HUES48 (cell line): Measurements from ENCODE around the gene DNHD1.

Experiments used
- H3K27ac ChIP-seq: one replicate; pipeline ENCODE4 v1.7.0; 2013; ENCODE audit warnings: low read depth, low read length, inconsistent platforms
- H3K27me3 ChIP-seq: 2 replicates; pipeline ENCODE4 v1.6.1; 2013; ENCODE audit warnings: mild to moderate bottlenecking, low read length; ENCODE audit not compliant: control insufficient read depth, insufficient read depth
- H3K36me3 ChIP-seq: 2 replicates; pipeline ENCODE4 v1.6.1; 2013; ENCODE audit warnings: low read length; ENCODE audit not compliant: control insufficient read depth, insufficient read depth
- H3K4me1 ChIP-seq: 2 replicates; pipeline ENCODE4 v1.6.1; 2013; ENCODE audit warnings: mild to moderate bottlenecking, low read length; ENCODE audit not compliant: control insufficient read depth, insufficient read depth
- H3K4me3 ChIP-seq: 2 replicates; pipeline ENCODE4 v1.5.1; 2013; ENCODE audit warnings: mild to moderate bottlenecking, low read depth, low read length
- H3K9ac ChIP-seq: 2 replicates; pipeline ENCODE4 v1.6.1; 2013; ENCODE audit warnings: mild to moderate bottlenecking, low read depth, low read length, moderate library complexity
- H3K9me3 ChIP-seq: 2 replicates; pipeline ENCODE4 v1.6.1; 2013; ENCODE audit warnings: low read length; ENCODE audit not compliant: control insufficient read depth, insufficient read depth

The DNHD1 gene

DNA sequence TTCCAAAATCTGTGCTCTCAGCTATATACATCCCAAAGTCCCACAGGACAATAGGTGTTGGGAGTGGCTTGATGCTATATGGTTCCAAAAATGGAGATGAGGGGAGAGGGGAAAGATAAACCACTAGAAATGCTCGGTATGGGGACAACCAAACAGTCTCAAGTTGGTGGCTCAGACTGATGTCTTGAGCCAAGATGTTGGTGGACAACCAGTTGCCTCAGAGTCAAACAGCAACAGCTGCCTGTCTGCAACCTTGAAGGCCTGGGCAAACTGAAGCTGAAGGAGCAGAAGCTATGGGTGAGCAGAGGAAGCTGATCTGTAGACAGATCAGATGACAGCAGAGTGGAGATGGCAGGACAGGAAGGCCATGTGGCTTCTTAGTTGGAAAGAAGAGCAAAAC, 102.4 kb downstream of the DNHD1 start:
- H3K36me3 ChIP-seq, result peaks cover 52% of the 10 kb centered on the region
- no peak overlapping the region for H3K9ac ChIP-seq
- no peak overlapping the region for H3K27ac ChIP-seq
- H3K4me1 ChIP-seq, result peaks cover 9% of the 10 kb centered on the region; the same call in 1 of the 2 replicates
- no peak overlapping the region for H3K4me3 ChIP-seq
- no peaks in the 10 kb centered on the region for H3K9me3 ChIP-seq
- H3K27me3 ChIP-seq, result no peaks in the 10 kb centered on the region

DNA sequence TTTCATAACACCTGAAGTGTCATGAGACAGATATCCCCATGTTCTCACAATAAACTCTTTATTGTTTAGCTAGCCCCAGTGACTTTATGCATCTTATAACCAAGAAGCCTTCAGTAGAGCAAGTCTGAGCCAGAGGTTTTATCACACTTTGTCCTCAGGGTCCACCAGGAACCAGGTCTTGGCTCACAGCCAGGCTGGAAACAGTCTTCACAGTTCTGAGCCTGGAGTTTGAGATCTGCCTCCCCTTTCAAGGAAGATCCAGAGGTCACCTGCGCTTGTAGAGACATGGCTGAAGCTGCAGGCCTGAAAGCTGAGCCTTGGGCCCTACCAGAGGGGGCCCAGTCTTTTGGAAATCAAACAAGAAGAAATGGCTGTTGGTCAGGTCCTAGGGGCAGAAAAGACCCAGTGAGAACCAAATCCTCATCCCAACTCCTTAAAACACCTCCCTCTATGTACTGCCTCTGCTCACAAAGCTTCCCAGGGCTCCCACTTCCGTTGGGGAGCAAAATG, 102.9 kb downstream of the DNHD1 start:
- Histone ChIP-seq H3K4me1 (peaks cover 14% of the 10 kb centered on the region; the same call in 1 of the 2 replicates), H3K27ac (no peak overlapping the region), H3K9ac (no peak overlapping the region), H3K27me3 (no peaks in the 10 kb centered on the region), H3K36me3 (peaks cover 52% of the 10 kb centered on the region), H3K4me3 (no peak overlapping the region), H3K9me3 (no peaks in the 10 kb centered on the region)

GRCh38 chr11:6601041-6601461, 104.0 kb downstream of the DNHD1 start:
- Histone ChIP-seq H3K36me3 (peaks cover 52% of the 10 kb centered on the region), H3K4me1 (peaks cover 16% of the 10 kb centered on the region), H3K27me3 (no peaks in the 10 kb centered on the region), H3K9me3 (no peaks in the 10 kb centered on the region), H3K4me3 (no peak overlapping the region), H3K27ac (no peak overlapping the region), H3K9ac (no peak overlapping the region)

- Histone ChIP-seq H3K27me3 (no peaks in the 10 kb centered on the region), H3K27ac (no peak overlapping the region), H3K9me3 (no peaks in the 10 kb centered on the region), H3K4me1 (peaks cover 26% of the 10 kb centered on the region), H3K36me3 (peaks cover 41% of the 10 kb centered on the region), H3K9ac (0 out of 2 replicates have a peak overlapping the region, but pooled peaks have one; percentile 44), H3K4me3 (peak overlapping the region; percentile 98)
Measured at GRCh38 chr11:6602096-6602940, 105.2 kb downstream of the DNHD1 start.

DNA sequence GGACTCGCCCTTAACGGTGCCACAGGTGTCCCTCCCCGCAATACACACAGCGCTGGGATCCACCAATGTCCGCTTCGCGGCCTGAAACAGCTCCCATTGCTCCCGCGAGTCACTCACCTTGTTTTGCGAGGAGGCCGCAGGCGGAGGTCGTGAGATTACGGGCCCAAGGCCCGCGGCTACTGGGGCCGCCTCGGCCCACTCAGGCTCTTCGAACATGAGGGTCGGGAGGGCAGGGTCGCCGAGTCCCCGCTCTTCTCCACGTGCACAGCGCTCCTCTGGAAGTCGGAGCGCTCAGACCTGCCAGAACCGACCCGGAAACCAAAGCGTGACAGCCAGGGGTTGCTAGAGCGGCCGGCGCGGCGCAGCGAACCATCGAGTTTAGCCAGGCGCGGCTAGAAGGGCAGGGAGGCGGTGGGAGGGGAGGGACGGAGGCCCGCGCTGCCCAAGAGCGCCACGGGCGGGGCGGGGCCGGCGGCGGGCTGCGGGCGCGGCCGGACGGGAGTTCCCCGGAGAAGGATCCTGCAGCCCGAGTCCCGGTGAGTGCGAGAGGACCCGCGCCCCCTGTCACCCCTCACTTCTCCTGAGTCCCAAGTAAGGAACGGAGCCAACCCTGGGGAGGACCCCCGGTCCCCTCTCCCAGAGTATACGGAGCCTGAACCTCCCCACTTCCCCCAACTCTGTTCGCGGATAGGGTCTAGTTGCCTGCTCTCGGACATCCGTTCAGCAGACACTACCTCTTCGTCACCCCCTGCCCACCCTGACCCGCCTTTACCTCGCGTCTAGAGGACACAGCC, 106.4 kb downstream of the DNHD1 start, which contains the start of the genes ILK and RRP8:
Gene ILK (plus strand): TSS at position 488 of the 794 bp plus-strand sequence. CDS start 498 bp downstream, outside the sequence.
Gene RRP8 (minus strand): TSS at position 330 of the 794 bp plus-strand sequence. CDS start 114 bp downstream, at position 216.
- no peaks in the 10 kb centered on the region for H3K27me3 ChIP-seq
- peaks cover 30% of the 10 kb centered on the region for H3K4me1 ChIP-seq
- H3K27ac ChIP-seq, result peak within 1 kb of the TSS; percentile 82
- peak within 1 kb of the TSS; percentile 88 for H3K9ac ChIP-seq
- peak within 1 kb of the TSS; percentile 98 for H3K4me3 ChIP-seq
- H3K9me3 ChIP-seq, result no peaks in the 10 kb centered on the region
- H3K36me3 ChIP-seq, result peaks cover 45% of the 10 kb centered on the region

DNA sequence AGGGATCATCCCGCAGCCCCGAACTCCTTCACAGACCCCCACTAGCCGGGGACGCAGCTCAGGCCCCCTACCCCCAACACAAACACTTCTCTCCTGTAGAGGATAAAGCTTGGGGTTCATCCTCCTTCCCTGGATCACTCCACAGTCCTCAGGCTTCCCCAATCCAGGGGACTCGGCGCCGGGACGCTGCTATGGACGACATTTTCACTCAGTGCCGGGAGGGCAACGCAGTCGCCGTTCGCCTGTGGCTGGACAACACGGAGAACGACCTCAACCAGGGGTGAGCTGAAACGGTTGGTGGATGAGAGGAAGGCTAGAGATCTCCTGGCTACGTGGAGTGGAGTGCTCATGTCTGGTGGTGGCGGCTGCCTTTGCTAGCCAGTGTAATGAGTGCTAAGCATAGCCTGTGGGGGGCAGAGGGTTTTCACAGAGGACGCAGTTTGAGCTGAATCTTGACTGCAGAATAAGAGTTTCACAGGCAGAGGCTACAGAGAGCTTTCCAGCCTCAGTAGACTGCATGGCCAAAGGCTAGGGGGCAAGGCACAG, 107.1 kb downstream of the DNHD1 start:
- Histone ChIP-seq H3K36me3 (peaks cover 45% of the 10 kb centered on the region), H3K9me3 (no peaks in the 10 kb centered on the region), H3K9ac (peak overlapping the region; percentile 88), H3K4me1 (peaks cover 30% of the 10 kb centered on the region), H3K4me3 (peak overlapping the region; percentile 98), H3K27me3 (no peaks in the 10 kb centered on the region), H3K27ac (peak overlapping the region; percentile 82)

- peaks cover 45% of the 10 kb centered on the region for H3K36me3 ChIP-seq
- H3K9me3 ChIP-seq, result no peaks in the 10 kb centered on the region
- no peaks in the 10 kb centered on the region for H3K27me3 ChIP-seq
- H3K9ac ChIP-seq, result peak overlapping the region; percentile 88; the same call in 1 of the 2 replicates
- H3K27ac ChIP-seq, result peak overlapping the region; percentile 82
- peaks cover 30% of the 10 kb centered on the region for H3K4me1 ChIP-seq
- H3K4me3 ChIP-seq, result peak overlapping the region; percentile 98
Measured at GRCh38 chr11:6604790-6605189, 107.7 kb downstream of the DNHD1 start.

DNA sequence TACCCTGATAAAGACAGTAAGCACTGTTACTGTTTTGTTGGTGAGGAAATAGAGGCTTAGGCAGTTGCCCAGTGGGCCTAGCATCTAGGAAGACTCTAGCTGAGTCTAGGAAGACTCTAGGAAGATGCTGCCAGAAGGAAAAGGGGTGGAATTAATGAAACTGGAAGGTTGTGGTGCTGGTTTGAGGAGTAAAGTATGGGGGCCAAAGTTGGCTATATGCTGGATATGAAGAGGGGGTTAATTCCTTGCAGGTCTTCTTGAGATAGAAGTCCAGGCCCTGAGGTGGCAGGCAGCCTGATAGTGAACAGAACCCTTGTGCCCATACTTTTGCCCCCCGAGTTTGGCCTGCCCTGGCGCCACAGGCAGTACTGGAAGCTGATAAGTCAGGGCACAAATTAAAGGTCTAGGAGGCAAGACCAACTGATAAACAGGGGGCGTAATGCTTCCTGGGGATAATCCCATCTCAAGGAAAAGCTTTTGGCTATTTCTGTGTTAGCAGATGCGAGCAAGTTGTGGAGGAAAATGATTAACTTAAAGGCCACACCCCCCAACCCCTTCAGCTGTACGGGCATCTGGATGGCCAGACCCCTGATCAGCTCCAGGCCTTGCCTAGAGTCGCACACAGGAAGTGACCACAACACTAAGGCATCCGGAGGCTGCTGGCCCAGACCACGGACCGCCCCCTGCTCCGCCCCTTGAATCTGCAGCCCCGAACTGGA, 109.5 kb downstream of the DNHD1 start:
- peak overlapping the region; percentile 51 for H3K9ac ChIP-seq
- no peaks in the 10 kb centered on the region for H3K27me3 ChIP-seq
- no peaks in the 10 kb centered on the region for H3K9me3 ChIP-seq
- peak overlapping the region; percentile 94 for H3K27ac ChIP-seq
- peaks cover 30% of the 10 kb centered on the region for H3K4me1 ChIP-seq
- H3K4me3 ChIP-seq, result 0 out of 2 replicates have a peak overlapping the region, but pooled peaks have one; percentile 15
- H3K36me3 ChIP-seq, result peaks cover 43% of the 10 kb centered on the region

DNA sequence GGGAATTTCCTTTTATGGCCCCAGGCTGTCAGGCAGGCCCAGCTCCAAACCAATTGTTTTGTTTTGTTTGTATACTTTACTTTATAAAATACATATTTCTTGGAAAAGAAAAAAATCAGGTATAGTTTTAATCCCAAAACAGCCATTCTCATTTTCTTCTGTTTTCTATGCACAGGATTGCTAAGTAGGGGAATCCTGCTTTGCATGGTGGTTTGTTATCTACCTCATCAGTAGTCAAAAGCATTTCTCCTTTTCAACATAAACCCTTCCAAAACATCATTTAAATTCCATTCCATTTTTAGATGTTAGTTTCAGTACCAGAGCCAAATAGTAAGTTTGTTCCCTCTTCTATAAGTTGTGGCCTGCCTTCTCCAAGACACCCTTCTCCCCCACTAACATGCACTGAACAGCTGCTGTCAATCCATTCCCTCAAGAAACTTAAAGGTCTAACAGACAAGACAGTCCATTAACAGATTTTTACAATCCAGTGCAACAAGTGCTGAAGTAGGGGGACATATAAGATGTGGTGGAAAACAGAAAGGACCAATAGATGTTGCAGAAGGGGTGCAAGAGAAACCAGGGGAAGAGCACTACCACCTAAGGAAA, 110.2 kb downstream of the DNHD1 start:
- H3K36me3 ChIP-seq, result peaks cover 41% of the 10 kb centered on the region
- H3K9me3 ChIP-seq, result no peaks in the 10 kb centered on the region
- H3K27me3 ChIP-seq, result no peaks in the 10 kb centered on the region
- peak overlapping the region; percentile 38 for H3K9ac ChIP-seq
- peak overlapping the region; percentile 89 for H3K27ac ChIP-seq
- peaks cover 27% of the 10 kb centered on the region for H3K4me1 ChIP-seq
- no peak overlapping the region; the same call in 1 of the 2 replicates for H3K4me3 ChIP-seq

DNA sequence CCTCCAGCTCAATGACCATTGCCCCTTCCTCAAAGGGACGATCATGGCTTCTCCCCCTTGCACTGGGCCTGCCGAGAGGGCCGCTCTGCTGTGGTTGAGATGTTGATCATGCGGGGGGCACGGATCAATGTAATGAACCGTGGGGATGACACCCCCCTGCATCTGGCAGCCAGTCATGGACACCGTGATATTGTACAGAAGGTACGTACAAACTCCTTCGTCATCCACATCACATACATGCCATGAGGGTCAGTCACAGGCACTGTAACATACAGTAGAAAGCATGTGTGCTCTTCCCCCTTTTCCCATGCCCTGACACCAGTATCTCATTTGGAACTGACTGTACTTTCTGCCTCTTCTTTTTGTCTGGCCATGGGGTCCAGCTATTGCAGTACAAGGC, 110.9 kb downstream of the DNHD1 start:
- Histone ChIP-seq H3K4me3 (no peak overlapping the region), H3K27me3 (no peaks in the 10 kb centered on the region), H3K9me3 (no peaks in the 10 kb centered on the region), H3K36me3 (peaks cover 41% of the 10 kb centered on the region), H3K9ac (no peak overlapping the region), H3K4me1 (peaks cover 24% of the 10 kb centered on the region), H3K27ac (no peak overlapping the region)
